PC-9 (cell line): ENCODE measurements around the gene PRDM16. TPM values are rescaled to one million over a fixed set of nuclear protein-coding genes. Genes with fewer than 3 reads are reported as not detected.

Source experiments
- BruUV-seq: library from RNA; stranded (reverse); fragments of 400-500 nt; replicated peaks from 2 replicates; lab custom pipeline; 2021; lab: Mats Ljungman, UMichigan
- CTCF ChIA-PET: fragments of 300-600 bp; sonication (Branson Sonifier 250); formaldehyde crosslinking; loops from one replicate; lab custom pipeline; 2022; ENCODE audit warnings: antibody characterized with exemption; lab: Charles Lee
- POLR2A ChIA-PET: fragments of 300-600 bp; sonication (Branson Sonifier 250); formaldehyde crosslinking; loops from one replicate; lab custom pipeline; 2022; ENCODE audit warnings: antibody characterized with exemption; ENCODE audit not compliant: unreplicated experiment; lab: Charles Lee
- DNase-seq, 2 experiments: peaks; one replicate each; pipeline versions ENCODE4 v3.0.0 to v3.0.0-alpha.2; 2015 to 2022; ENCODE audit warnings: mixed read lengths in 1 of 2
- H2AFZ ChIP-seq: fragments of 200-600 bp; sonication (generic); 2 replicates; pipeline ENCODE4 v1.8.1; 2017; ENCODE audit warnings: antibody characterized with exemption
- H3F3A ChIP-seq: fragments of 200-600 bp; sonication (generic); 2 replicates; pipeline ENCODE4 v1.8.1; 2017; ENCODE audit warnings: antibody characterized with exemption, mild to moderate bottlenecking, low read depth; ENCODE audit not compliant: insufficient read depth
- H3K27ac ChIP-seq: fragments of 200-600 bp; sonication (generic); 2 replicates; pipeline ENCODE4 v1.6.1; 2016; ENCODE audit warnings: mixed run types
- H3K27me3 ChIP-seq: fragments of 200-600 bp; sonication (generic); 2 replicates; pipeline ENCODE4 v1.6.1; 2016; ENCODE audit warnings: low read depth, mixed run types; ENCODE audit not compliant: insufficient read depth
- H3K36me3 ChIP-seq: fragments of 200-600 bp; sonication (generic); 2 replicates; pipeline ENCODE4 v1.6.1; 2016; ENCODE audit warnings: low read depth, mixed run types
- H3K4me1 ChIP-seq: fragments of 200-600 bp; sonication (generic); replicated peaks from 2 replicates; pipeline ENCODE4 v1.6.1; 2016; ENCODE audit warnings: mixed run types; ENCODE audit not compliant: insufficient read depth
- H3K4me2 ChIP-seq: fragments of 200-600 bp; sonication (generic); 2 replicates; pipeline ENCODE4 v1.6.1; 2017; ENCODE audit warnings: mixed run types
- H3K4me3 ChIP-seq: fragments of 200-600 bp; sonication (generic); 2 replicates; pipeline ENCODE4 v1.6.1; 2016; ENCODE audit warnings: mixed run types
- H3K79me2 ChIP-seq: fragments of 200-600 bp; sonication (generic); 2 replicates; pipeline ENCODE4 v1.6.1; 2017; ENCODE audit warnings: low read depth, mixed run types
- H3K9me2 ChIP-seq: fragments of 200-600 bp; sonication (generic); 2 replicates; pipeline ENCODE4 v1.8.1; 2017; ENCODE audit warnings: mild to moderate bottlenecking; ENCODE audit not compliant: insufficient read depth
- H3K9me3 ChIP-seq: fragments of 200-600 bp; sonication (generic); 2 replicates; pipeline ENCODE4 v1.8.1; 2016; ENCODE audit warnings: low read depth; ENCODE audit not compliant: insufficient read depth
- H4K20me1 ChIP-seq: fragments of 200-600 bp; sonication (generic); 2 replicates; pipeline ENCODE4 v1.8.1; 2017; ENCODE audit not compliant: insufficient read depth
- EZH2 ChIP-seq: fragments of 200-600 bp; sonication (generic); IDR thresholded peaks from 2 replicates; pipeline ENCODE4 v1.8.0; 2017; ENCODE audit warnings: antibody characterized with exemption, low read depth
- intact Hi-C: fragments of 100-400 bp; cut with micrococcal nuclease; formaldehyde crosslinking; loops from one replicate; pipeline ENCODE4 v1.10.0; 2022; ENCODE audit not compliant: unreplicated experiment
- total RNA-seq: library from RNA; stranded (reverse); gene quantifications from 2 replicates; pipeline ENCODE4 v1.2.3, GENCODE V29; 2021
- TF ChIP-seq, protein P1 (sequence below): fragments of 200-600 bp; sonication (generic); conservative IDR thresholded peaks from 2 replicates; pipeline ENCODE4 v1.6.1; 2017; ENCODE audit warnings: mixed run types, antibody characterized with exemption, mild to moderate bottlenecking, moderate library complexity

Gene PRDM16
- total RNA-seq, 1 experiment from 2014 or later: not detected

DNA sequence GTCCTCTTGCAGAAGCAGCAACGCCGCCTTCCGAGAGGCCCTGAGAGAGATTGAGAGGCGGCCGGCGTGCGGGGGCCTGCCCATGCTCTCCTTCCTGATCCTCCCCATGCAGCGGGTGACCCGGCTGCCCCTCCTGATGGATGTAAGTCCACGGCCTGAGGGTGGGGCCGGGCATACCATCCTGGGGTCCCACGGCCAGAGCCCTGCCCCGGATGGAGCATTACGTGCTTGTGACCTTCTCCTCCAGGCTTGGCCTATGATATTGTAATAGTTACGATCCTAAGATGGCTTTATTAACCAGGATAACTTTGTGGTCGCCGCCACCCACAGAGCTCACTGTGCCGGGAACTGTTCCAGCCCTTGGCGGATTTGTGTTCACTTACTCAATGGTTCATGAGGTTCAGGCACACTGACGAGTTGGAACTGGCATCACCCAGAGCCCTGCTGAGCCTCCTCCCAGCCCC is 404.4 kb downstream of the PRDM16 start:
- Histone ChIP-seq H3F3A (peaks cover 12% of the 10 kb centered on the region; the same call in 1 of the 2 replicates), H3K4me1 (no peaks in the 10 kb centered on the region), H3K9me2 (no peaks in the 10 kb centered on the region), H3K36me3 (no peaks in the 10 kb centered on the region), H3K9me3 (no peaks in the 10 kb centered on the region), H3K4me3 (no peak overlapping the region), H3K79me2 (no peaks in the 10 kb centered on the region), H3K4me2 (no peak overlapping the region), H4K20me1 (no peaks in the 10 kb centered on the region; the same call in 1 of the 2 replicates), H3K27ac (no peak overlapping the region), H2AFZ (no peak overlapping the region), H3K27me3 (no peaks in the 10 kb centered on the region)
- DNase-seq: no peak
- BruUV-seq: no TSS peak
- TF ChIP-seq EZH2: no peak
- TF ChIP-seq, protein P1, sequence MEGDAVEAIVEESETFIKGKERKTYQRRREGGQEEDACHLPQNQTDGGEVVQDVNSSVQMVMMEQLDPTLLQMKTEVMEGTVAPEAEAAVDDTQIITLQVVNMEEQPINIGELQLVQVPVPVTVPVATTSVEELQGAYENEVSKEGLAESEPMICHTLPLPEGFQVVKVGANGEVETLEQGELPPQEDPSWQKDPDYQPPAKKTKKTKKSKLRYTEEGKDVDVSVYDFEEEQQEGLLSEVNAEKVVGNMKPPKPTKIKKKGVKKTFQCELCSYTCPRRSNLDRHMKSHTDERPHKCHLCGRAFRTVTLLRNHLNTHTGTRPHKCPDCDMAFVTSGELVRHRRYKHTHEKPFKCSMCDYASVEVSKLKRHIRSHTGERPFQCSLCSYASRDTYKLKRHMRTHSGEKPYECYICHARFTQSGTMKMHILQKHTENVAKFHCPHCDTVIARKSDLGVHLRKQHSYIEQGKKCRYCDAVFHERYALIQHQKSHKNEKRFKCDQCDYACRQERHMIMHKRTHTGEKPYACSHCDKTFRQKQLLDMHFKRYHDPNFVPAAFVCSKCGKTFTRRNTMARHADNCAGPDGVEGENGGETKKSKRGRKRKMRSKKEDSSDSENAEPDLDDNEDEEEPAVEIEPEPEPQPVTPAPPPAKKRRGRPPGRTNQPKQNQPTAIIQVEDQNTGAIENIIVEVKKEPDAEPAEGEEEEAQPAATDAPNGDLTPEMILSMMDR: no peak
- ChIA-PET POLR2A (no interaction called here), CTCF (no interaction called here)
- intact Hi-C loops: no loop called here

DNA sequence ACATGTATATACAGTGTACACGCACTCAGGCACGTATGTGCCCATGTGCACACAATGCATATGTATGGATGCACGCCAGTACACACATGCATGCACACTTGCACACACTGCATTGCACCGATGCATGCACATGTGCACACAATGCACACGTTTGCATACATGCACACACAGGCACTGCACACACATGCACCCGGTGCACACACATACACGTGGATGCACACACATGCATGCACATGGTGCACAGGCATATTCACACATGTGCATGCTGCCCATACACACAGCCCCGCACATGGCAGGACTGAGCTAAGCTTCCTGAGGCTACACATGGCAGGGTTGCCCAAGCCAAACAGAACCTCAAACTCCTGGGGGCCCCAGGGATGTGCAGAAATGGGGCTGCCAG is 405.0 kb downstream of the PRDM16 start:
- no peak overlapping the region for H3K27ac ChIP-seq
- no peaks in the 10 kb centered on the region for H3K27me3 ChIP-seq
- no peaks in the 10 kb centered on the region; the same call in 1 of the 2 replicates for H4K20me1 ChIP-seq
- H2AFZ ChIP-seq: no peak overlapping the region
- no peaks in the 10 kb centered on the region for H3K79me2 ChIP-seq
- no peak overlapping the region for H3K4me3 ChIP-seq
- no peaks in the 10 kb centered on the region for H3K36me3 ChIP-seq
- TF ChIP-seq, protein P1: no peak
- TF ChIP-seq EZH2: no peak
- H3K4me1 ChIP-seq: no peaks in the 10 kb centered on the region
- BruUV-seq: no TSS peak
- no peaks in the 10 kb centered on the region for H3K9me3 ChIP-seq
- ChIA-PET CTCF (no interaction called here), POLR2A (no interaction called here)
- peaks cover 12% of the 10 kb centered on the region; the same call in 1 of the 2 replicates for H3F3A ChIP-seq
- no peak for DNase-seq
- no peaks in the 10 kb centered on the region for H3K9me2 ChIP-seq
- intact Hi-C loops: no loop called here
- no peak overlapping the region for H3K4me2 ChIP-seq

DNA sequence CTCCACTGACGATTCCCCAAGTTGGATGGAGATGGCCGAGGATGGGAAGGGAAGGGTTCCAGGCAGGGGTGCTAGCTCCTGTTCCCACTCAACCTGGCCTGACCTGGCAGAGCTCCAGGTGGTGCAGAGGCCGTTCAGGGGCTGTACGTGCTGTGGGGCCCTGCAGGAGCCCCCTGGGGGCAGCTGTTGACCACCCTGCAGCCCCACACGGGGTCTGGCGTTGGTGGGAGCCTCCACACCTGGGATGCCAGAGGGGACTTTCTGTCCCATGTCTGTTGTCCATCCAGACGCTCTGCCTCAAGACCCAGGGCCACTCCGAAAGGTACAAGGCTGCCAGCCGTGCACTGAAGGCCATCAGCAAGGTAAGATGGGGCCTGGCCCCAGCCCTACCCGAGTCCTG is 405.4 kb downstream of the PRDM16 start:
- no peak overlapping the region for H3K4me2 ChIP-seq
- CTCF ChIA-PET: no interaction called here
- H3K4me3 ChIP-seq: no peak overlapping the region
- H3F3A ChIP-seq: peaks cover 12% of the 10 kb centered on the region; the same call in 1 of the 2 replicates
- no peaks in the 10 kb centered on the region for H3K79me2 ChIP-seq
- no peaks in the 10 kb centered on the region for H3K9me3 ChIP-seq
- POLR2A ChIA-PET: no interaction called here
- no peaks in the 10 kb centered on the region for H3K4me1 ChIP-seq
- TF ChIP-seq, protein P1: no peak
- no peak for TF ChIP-seq EZH2
- H3K9me2 ChIP-seq: no peaks in the 10 kb centered on the region
- intact Hi-C loops: no loop called here
- no peak overlapping the region for H2AFZ ChIP-seq
- H3K27ac ChIP-seq: no peak overlapping the region
- no TSS peak for BruUV-seq
- H3K36me3 ChIP-seq: no peaks in the 10 kb centered on the region
- no peaks in the 10 kb centered on the region; the same call in 1 of the 2 replicates for H4K20me1 ChIP-seq
- no peak for DNase-seq
- H3K27me3 ChIP-seq: no peaks in the 10 kb centered on the region
